GM12892 (cell line): ENCODE measurements around the gene CDH22.

Source experiments
- POLR2A ChIP-seq: IDR thresholded peaks from 2 replicates; pipeline ENCODE4 v1.6.1; 2011; ENCODE audit warnings: low read depth, low read length, control low read depth
- POLR2AphosphoS5 ChIP-seq: IDR thresholded peaks from 2 replicates; pipeline ENCODE4 v1.6.1; 2011; ENCODE audit warnings: low read depth, low read length, control low read depth

DNA sequence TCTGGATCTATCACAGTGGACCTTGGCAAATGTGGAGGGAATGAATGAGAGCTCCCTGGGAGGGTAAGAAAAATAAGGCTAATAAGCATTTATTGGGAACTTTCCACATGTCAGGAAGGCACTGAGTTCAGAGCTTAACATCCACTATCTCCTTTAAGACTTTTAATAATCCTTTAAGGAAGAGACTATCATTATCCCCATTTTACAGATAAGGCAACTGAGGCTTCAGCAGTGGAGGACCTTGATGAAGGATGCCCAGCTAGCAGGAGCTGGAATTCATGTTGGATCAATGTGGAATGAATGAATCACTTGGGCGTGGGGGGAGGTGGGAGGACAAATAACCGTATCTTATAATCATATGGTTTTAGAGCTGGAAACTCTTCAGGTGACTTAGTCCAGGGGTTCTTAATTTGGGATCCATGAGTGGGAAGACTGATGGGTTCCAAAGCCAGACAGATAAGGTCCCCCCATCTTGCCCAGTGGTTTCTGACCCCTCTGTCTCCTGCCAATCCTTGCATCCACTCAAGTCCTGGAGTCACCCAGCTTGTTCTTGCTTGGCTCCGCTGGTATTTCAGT lies 135.2 kb downstream of the CDH22 start:
- TF ChIP-seq POLR2A (no peak), POLR2AphosphoS5 (no peak)
